ENCODE results near the gene SLX4IP. TPM values are rescaled to one million over a fixed set of nuclear protein-coding genes. Genes with fewer than 3 reads are reported as not detected.

SLX4IP gene
- total RNA-seq, 1 experiment from 2014 or later, result 6.4 TPM

DNA sequence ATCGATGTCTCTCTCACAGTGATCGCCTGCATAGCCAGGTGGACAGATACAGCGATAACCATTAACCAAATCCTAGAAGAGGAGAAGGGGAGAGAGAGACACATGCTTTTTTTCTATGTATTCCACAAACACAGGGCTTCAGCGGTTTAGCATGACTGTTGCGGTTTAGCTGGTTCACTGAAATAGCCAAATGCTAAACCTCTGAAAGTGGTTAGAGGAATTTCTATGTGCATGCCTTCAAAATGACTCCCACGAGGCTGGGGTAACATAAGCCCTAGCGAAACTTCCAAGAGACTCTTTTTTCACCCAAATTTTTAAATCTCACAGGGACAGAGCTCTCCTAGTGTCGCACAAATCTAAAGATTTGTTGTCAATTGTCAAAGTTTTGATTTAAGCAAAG, 213.5 kb downstream of the SLX4IP start:
- Histone ChIP-seq H3F3A (ENCODE audit: low read length, unreplicated experiment) (peaks cover 3% of the 10 kb centered on the region), H3K27ac (ENCODE audit: low read length) (no peak overlapping the region), H3K9me3 (ENCODE audit: low read length) (no peaks in the 10 kb centered on the region), H3K4me3 (ENCODE audit: low read length) (no peak overlapping the region), H2AFZ (ENCODE audit: low read length) (no peak overlapping the region), H3K79me2 (ENCODE audit: low read length) (peaks cover 24% of the 10 kb centered on the region), H3K4me2 (ENCODE audit: low read length) (no peak overlapping the region), H3K27me3 (ENCODE audit: low read length) (no peaks in the 10 kb centered on the region), H3K4me1 (ENCODE audit: insufficient read depth, low read length) (0 out of 2 replicates have a peak, but pooled peaks cover under 1% of the 10 kb centered on the region), H3K9me2 (replicated peaks; ENCODE audit: low read length) (no peaks in the 10 kb centered on the region), H3K36me3 (ENCODE audit: low read depth, low read length) (peaks cover 98% of the 10 kb centered on the region), H3K9ac (ENCODE audit: low read length) (no peak overlapping the region), H4K20me1 (ENCODE audit: low read length) (peaks cover 51% of the 10 kb centered on the region)
- POLR2A ChIA-PET (ENCODE audit: unreplicated experiment), result no interaction called here
- no peak for TF ChIP-seq EZH2phosphoT487 (IDR thresholded peaks at IDR 0.05; ENCODE audit: borderline replicate concordance, low read length)
- TF ChIP-seq EZH2 (IDR thresholded peaks at IDR 0.05; ENCODE audit: low read length, unreplicated experiment), result no peak
- intact Hi-C loops (cut with micrococcal nuclease), result no loop called here
- no TSS peak for BruUV-seq (replicated peaks)
- CTCF ChIA-PET, result no interaction called here
- no peak for DNase-seq
- ATAC-seq, result no peak

DNA sequence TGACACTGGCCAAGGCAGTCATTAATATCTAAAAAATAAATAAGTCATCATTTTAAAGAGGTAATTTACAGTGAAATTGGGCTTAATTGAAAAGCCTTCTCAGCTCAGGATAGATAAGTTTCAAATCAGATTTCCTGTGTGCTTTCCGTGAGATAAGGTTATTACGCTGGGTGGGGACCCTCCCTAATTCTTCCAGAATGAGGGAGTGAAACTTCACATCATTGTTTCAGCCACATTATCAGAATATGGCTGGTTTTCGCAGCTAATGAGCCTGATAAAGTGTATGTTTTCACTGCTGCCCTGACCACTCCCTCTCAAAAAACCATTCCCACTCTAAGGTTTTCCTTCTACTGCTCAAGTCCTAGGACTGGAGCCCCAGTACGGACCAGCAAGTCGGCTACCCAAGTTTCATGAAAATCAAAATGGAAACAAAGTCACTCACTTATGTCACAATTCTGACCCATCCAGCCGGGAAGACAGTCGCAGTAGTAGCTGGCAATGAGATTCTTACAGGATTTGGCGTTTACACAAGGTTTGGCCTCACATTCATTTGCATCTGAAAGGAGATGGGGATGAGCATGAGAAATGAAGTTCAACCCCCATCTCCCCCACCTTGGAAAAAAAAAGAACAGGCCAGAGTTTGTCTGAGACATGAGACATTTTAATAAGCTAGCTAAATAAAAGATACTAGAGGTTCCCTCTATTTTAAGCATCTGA, 214.1 kb downstream of the SLX4IP start:
- CTCF ChIA-PET, result no interaction called here
- BruUV-seq (replicated peaks), result no TSS peak
- H3K27me3 ChIP-seq (ENCODE audit: low read length), result no peaks in the 10 kb centered on the region
- peaks cover 30% of the 10 kb centered on the region for H3K79me2 ChIP-seq (ENCODE audit: low read length)
- TF ChIP-seq EZH2phosphoT487 (IDR thresholded peaks at IDR 0.05; ENCODE audit: borderline replicate concordance, low read length) (no peak), CTCF (conservative IDR thresholded peaks at IDR 0.05; ENCODE audit: low read depth, low read length) (no peak), EZH2 (IDR thresholded peaks at IDR 0.05; ENCODE audit: low read length, unreplicated experiment) (no peak)
- DNase-seq (no peak), ATAC-seq (no peak)
- peaks cover 3% of the 10 kb centered on the region for H3F3A ChIP-seq (ENCODE audit: low read length, unreplicated experiment)
- H3K4me3 ChIP-seq (ENCODE audit: low read length), result no peak overlapping the region
- POLR2A ChIA-PET (ENCODE audit: unreplicated experiment), result no interaction called here
- H3K9me2 ChIP-seq (replicated peaks; ENCODE audit: low read length), result no peaks in the 10 kb centered on the region
- no peak overlapping the region for H2AFZ ChIP-seq (ENCODE audit: low read length)
- H3K9me3 ChIP-seq (ENCODE audit: low read length), result no peaks in the 10 kb centered on the region
- no peak overlapping the region for H3K4me2 ChIP-seq (ENCODE audit: low read length)
- intact Hi-C loops (cut with micrococcal nuclease), result no loop called here
- H3K36me3 ChIP-seq (ENCODE audit: low read depth, low read length), result peaks cover 98% of the 10 kb centered on the region
- no peak overlapping the region for H3K9ac ChIP-seq (ENCODE audit: low read length)
- H3K4me1 ChIP-seq (ENCODE audit: insufficient read depth, low read length), result peaks cover 6% of the 10 kb centered on the region; the same call in 1 of the 2 replicates
- no peak overlapping the region for H3K27ac ChIP-seq (ENCODE audit: low read length)
- peaks cover 57% of the 10 kb centered on the region for H4K20me1 ChIP-seq (ENCODE audit: low read length)

GRCh38 chr20:10649797-10650160, 214.7 kb downstream of the SLX4IP start:
- no peak overlapping the region for H3K4me2 ChIP-seq (ENCODE audit: low read length)
- H3K9ac ChIP-seq (ENCODE audit: low read length), result no peak overlapping the region
- peaks cover 3% of the 10 kb centered on the region for H3F3A ChIP-seq (ENCODE audit: low read length, unreplicated experiment)
- intact Hi-C loops (cut with micrococcal nuclease), result loop anchor here (5.0 kb wide), 1 partner anchor 97 kb away; no protein-coding TSS in a partner anchor
- TF ChIP-seq EZH2 (IDR thresholded peaks at IDR 0.05; ENCODE audit: low read length, unreplicated experiment) (no peak), EZH2phosphoT487 (IDR thresholded peaks at IDR 0.05; ENCODE audit: borderline replicate concordance, low read length) (no peak), CTCF (conservative IDR thresholded peaks at IDR 0.05; ENCODE audit: low read depth, low read length) (no peak)
- BruUV-seq (replicated peaks), result no TSS peak
- peaks cover 62% of the 10 kb centered on the region for H4K20me1 ChIP-seq (ENCODE audit: low read length)
- no peak overlapping the region for H3K4me3 ChIP-seq (ENCODE audit: low read length)
- H3K27ac ChIP-seq (ENCODE audit: low read length), result no peak overlapping the region
- no peaks in the 10 kb centered on the region for H3K27me3 ChIP-seq (ENCODE audit: low read length)
- H3K9me2 ChIP-seq (replicated peaks; ENCODE audit: low read length), result no peaks in the 10 kb centered on the region
- ATAC-seq (no peak), DNase-seq (no peak)
- peaks cover 98% of the 10 kb centered on the region for H3K36me3 ChIP-seq (ENCODE audit: low read depth, low read length)
- H3K4me1 ChIP-seq (ENCODE audit: insufficient read depth, low read length), result peaks cover 12% of the 10 kb centered on the region
- no peaks in the 10 kb centered on the region for H3K9me3 ChIP-seq (ENCODE audit: low read length)
- ChIA-PET POLR2A (ENCODE audit: unreplicated experiment) (no interaction called here), CTCF (no interaction called here)
- peaks cover 36% of the 10 kb centered on the region for H3K79me2 ChIP-seq (ENCODE audit: low read length)
- no peak overlapping the region for H2AFZ ChIP-seq (ENCODE audit: low read length)

All from PC-3 (cell line).